Liver (tissue), 9 donors: ENCODE measurements around the gene PTPN14. TPM values are rescaled to one million over a fixed set of nuclear protein-coding genes. Genes with fewer than 3 reads are reported as not detected.

Source experiments
- DNase-seq: peaks from one replicate; pipeline ENCODE4 v3.0.0-alpha.2; 2017; ENCODE audit warnings: low spot score
- H3K27ac ChIP-seq, 2 donors: one replicate each; pipeline ENCODE4 v1.7.0; 2013; ENCODE audit warnings: inconsistent platforms in 2 of 2, low read length in 2 of 2, control low read depth in 1 of 2, low read depth in 1 of 2, mild to moderate bottlenecking in 1 of 2
- H3K27me3 ChIP-seq, 4 donors: one replicate each; pipeline versions ENCODE4 v1.6.1 to v1.7.0; 2013; ENCODE audit warnings: low read length in 3 of 4, inconsistent platforms in 1 of 4, mild to moderate bottlenecking in 1 of 4, moderate library complexity in 1 of 4; ENCODE audit not compliant: control insufficient read depth in 4 of 4, insufficient read depth in 4 of 4
- H3K36me3 ChIP-seq, 4 donors: one replicate each; pipeline versions ENCODE4 v1.6.1 to v1.7.0; 2013; ENCODE audit warnings: low read length in 3 of 4, mild to moderate bottlenecking in 3 of 4, low read depth in 1 of 4, moderate library complexity in 1 of 4; ENCODE audit not compliant: control insufficient read depth in 4 of 4, insufficient read depth in 3 of 4
- H3K4me1 ChIP-seq, 4 donors: one replicate each; pipeline versions ENCODE4 v1.6.1 to v1.7.0; 2013; ENCODE audit warnings: low read length in 3 of 4, mild to moderate bottlenecking in 3 of 4, moderate library complexity in 1 of 4; ENCODE audit not compliant: control insufficient read depth in 4 of 4, insufficient read depth in 4 of 4
- H3K4me3 ChIP-seq, 3 donors: one replicate each; pipeline versions ENCODE4 v1.6.1 to v1.7.0; 2013; ENCODE audit warnings: low read length in 3 of 3, control low read depth in 1 of 3, low read depth in 1 of 3, mild to moderate bottlenecking in 1 of 3
- H3K9ac ChIP-seq, 2 donors: one replicate each; pipeline ENCODE4 v1.7.0; 2013; ENCODE audit warnings: low read length in 2 of 2, mild to moderate bottlenecking in 2 of 2, moderate library complexity in 2 of 2, control low read depth in 1 of 2, low read depth in 1 of 2
- H3K9me3 ChIP-seq, 4 donors: one replicate each; pipeline versions ENCODE4 v1.6.1 to v1.7.0; 2013; ENCODE audit warnings: low read length in 3 of 4; ENCODE audit not compliant: control insufficient read depth in 4 of 4
- CTCF ChIP-seq: fragments of 150-350 bp; IDR thresholded peaks from 2 replicates; pipeline ENCODE4 v1.5.1; 2017; ENCODE audit warnings: improper control_type of control experiment, low read depth, low read length; ENCODE audit not compliant: missing input control
- EGR1 ChIP-seq, 2 donors: IDR thresholded peaks; 2 replicates each; pipeline ENCODE4 v1.6.1; 2016 to 2018; ENCODE audit warnings: antibody characterized with exemption in 2 of 2, low read depth in 2 of 2
- FOXA1 ChIP-seq: IDR thresholded peaks from 2 replicates; pipeline ENCODE4 v1.6.1; 2016; ENCODE audit warnings: antibody characterized with exemption
- FOXA2 ChIP-seq: IDR thresholded peaks from 2 replicates; pipeline ENCODE4 v1.6.1; 2016; ENCODE audit warnings: antibody characterized with exemption
- GABPA ChIP-seq, 2 donors: IDR thresholded peaks in 1 of 2; conservative IDR thresholded peaks in 1 of 2; 2 replicates each; pipeline ENCODE4 v1.6.1; 2016; ENCODE audit warnings: antibody characterized with exemption in 2 of 2, mild to moderate bottlenecking in 1 of 2, moderate library complexity in 1 of 2
- HNF4A ChIP-seq, 2 donors: conservative IDR thresholded peaks; 2 replicates each; pipeline ENCODE4 v1.6.1; 2016; ENCODE audit warnings: antibody characterized with exemption in 2 of 2, mild to moderate bottlenecking in 2 of 2
- HNF4G ChIP-seq: IDR thresholded peaks from 2 replicates; pipeline ENCODE4 v1.6.1; 2016; ENCODE audit warnings: antibody characterized with exemption
- JUND ChIP-seq, 2 donors: IDR thresholded peaks; 2 replicates each; pipeline ENCODE4 v1.6.1; 2016; ENCODE audit warnings: antibody characterized with exemption in 2 of 2
- NR2F2 ChIP-seq: IDR thresholded peaks from 2 replicates; pipeline ENCODE4 v1.6.1; 2016; ENCODE audit warnings: antibody characterized with exemption
- RAD21 ChIP-seq, 2 donors: IDR thresholded peaks; 2 replicates each; pipeline ENCODE4 v1.6.1; 2016; ENCODE audit warnings: antibody characterized with exemption in 2 of 2, mild to moderate bottlenecking in 2 of 2
- REST ChIP-seq: IDR thresholded peaks from 2 replicates; pipeline ENCODE4 v1.6.1; 2016; ENCODE audit warnings: antibody characterized with exemption, mild to moderate bottlenecking
- RXRA ChIP-seq, 2 donors: IDR thresholded peaks; 2 replicates each; pipeline ENCODE4 v1.6.1; 2017 to 2018; ENCODE audit warnings: antibody characterized with exemption in 2 of 2, mild to moderate bottlenecking in 1 of 2
- SP1 ChIP-seq: IDR thresholded peaks from 2 replicates; pipeline ENCODE4 v1.6.1; 2018; ENCODE audit warnings: antibody characterized with exemption, mild to moderate bottlenecking
- TAF1 ChIP-seq: conservative IDR thresholded peaks from 2 replicates; pipeline ENCODE4 v1.6.1; 2016; ENCODE audit warnings: antibody characterized with exemption, mild to moderate bottlenecking
- YY1 ChIP-seq: IDR thresholded peaks from 2 replicates; pipeline ENCODE4 v1.6.1; 2016; ENCODE audit warnings: antibody characterized with exemption, mild to moderate bottlenecking
- WGBS: extraction: QIAGEN DNeasy Blood & Tissue Kit; methylation state at CpG from one replicate; pipeline ENCODE4 v1.1.7; 2013; 5-methylcytosine and 5-hydroxymethylcytosine counted together
- polyA plus RNA-seq, 2 donors: library from polyadenylated mRNA; stranded (reverse) in 1 of 2; unstranded in 1 of 2; fragments of 200-250 nt in 1 of 2; fragments of >200 nt in 1 of 2; fragmentation: Nextera tagmentation in 1 of 2; extraction: Ambion mirVana in 1 of 2; gene quantifications; one replicate each; pipeline versions ENCODE4 v1.2.1 to v1.2.3, GENCODE V29; 2013 to 2015
- total RNA-seq, 2 donors: library from RNA; depleted of rRNA; stranded (reverse); fragments of >200 nt; gene quantifications; one replicate each; pipeline ENCODE4 v1.2.3, GENCODE V29; 2014
- TF ChIP-seq, protein P1 (sequence below): IDR thresholded peaks from 2 replicates; pipeline ENCODE4 v1.6.1; 2016; ENCODE audit warnings: antibody characterized with exemption
- TF ChIP-seq, protein P2 (sequence below): IDR thresholded peaks from 2 replicates; pipeline ENCODE4 v1.6.1; 2016; ENCODE audit warnings: antibody characterized with exemption
- TF ChIP-seq, protein P3 (sequence below): IDR thresholded peaks from 2 replicates; pipeline ENCODE4 v1.6.1; 2016; ENCODE audit warnings: antibody characterized with exemption
- donor health status: healthy.
- donor health status: healthy.
- donor health status: healthy.
- donor health status: healthy.
- donor health status: healthy.

The PTPN14 gene
- total and polyA plus RNA-seq, 4 donors = 0.54 to 3.2 (median 1.5) TPM

DNA sequence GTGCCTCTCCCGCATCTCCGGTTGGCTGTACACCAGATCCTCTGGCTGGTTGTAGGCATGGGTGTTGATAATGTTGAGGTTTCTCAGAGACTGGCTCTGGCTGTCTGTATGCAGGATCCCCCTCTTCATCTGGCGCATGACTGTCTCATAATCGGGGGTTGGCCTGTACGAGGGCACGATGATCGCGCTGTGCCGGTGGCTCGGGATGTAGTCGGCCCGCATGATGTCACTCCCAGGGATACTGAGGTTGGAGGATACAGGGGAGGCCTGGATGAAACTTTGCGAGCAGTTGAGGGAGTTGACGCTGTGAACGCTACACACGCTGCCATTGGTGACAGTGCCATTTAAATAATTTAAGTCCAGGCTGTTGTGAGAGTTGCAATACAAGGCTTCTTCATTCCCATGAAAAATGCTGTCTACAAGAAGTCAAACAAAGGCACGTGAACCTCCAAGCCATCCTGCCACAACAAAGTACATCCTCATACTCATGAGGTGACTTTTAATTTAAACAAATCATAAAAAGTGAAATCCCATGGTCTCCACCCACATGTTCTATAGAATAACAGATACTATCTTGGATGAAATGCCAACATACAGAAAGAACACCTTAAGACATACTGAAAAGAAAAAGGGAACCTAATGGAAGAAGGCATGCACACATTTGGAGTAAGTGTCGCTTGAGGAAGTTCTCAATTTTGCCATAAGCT, 166.9 kb downstream of the PTPN14 start (continued):
- TF ChIP-seq HNF4A (conservative IDR thresholded peaks at IDR 0.05) = no peak

GRCh38 chr1:214383381-214384372, 167.7 kb downstream of the PTPN14 start:
- H3K4me1 ChIP-seq = no peaks in the 10 kb centered on the region
- H3K36me3 ChIP-seq = no peaks in the 10 kb centered on the region
- H3K27me3 ChIP-seq = no peaks in the 10 kb centered on the region
- no peaks in the 10 kb centered on the region for H3K9me3 ChIP-seq
- TF ChIP-seq, protein P1, sequence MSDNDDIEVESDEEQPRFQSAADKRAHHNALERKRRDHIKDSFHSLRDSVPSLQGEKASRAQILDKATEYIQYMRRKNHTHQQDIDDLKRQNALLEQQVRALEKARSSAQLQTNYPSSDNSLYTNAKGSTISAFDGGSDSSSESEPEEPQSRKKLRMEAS = no peak
- TF ChIP-seq TAF1 (no peak), REST (no peak), FOXA1 (no peak), SP1 (no peak), EGR1 (IDR thresholded peaks at IDR 0.05; ENCODE audit: low read depth in 2 of 2) (no peak), GABPA (IDR thresholded peaks at IDR 0.05 in 1 of 2, conservative IDR thresholded peaks at IDR 0.05 in 1 of 2) (no peak), NR2F2 (no peak), YY1 (no peak), RAD21 (IDR thresholded peaks at IDR 0.05) (no peak), CTCF (no peak), JUND (IDR thresholded peaks at IDR 0.05) (no peak), HNF4A (conservative IDR thresholded peaks at IDR 0.05) (no peak), FOXA2 (no peak), RXRA (IDR thresholded peaks at IDR 0.05) (no peak), HNF4G (no peak)
- TF ChIP-seq, protein P2, sequence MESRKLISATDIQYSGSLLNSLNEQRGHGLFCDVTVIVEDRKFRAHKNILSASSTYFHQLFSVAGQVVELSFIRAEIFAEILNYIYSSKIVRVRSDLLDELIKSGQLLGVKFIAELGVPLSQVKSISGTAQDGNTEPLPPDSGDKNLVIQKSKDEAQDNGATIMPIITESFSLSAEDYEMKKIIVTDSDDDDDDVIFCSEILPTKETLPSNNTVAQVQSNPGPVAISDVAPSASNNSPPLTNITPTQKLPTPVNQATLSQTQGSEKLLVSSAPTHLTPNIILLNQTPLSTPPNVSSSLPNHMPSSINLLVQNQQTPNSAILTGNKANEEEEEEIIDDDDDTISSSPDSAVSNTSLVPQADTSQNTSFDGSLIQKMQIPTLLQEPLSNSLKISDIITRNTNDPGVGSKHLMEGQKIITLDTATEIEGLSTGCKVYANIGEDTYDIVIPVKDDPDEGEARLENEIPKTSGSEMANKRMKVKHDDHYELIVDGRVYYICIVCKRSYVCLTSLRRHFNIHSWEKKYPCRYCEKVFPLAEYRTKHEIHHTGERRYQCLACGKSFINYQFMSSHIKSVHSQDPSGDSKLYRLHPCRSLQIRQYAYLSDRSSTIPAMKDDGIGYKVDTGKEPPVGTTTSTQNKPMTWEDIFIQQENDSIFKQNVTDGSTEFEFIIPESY = no peak
- TF ChIP-seq, protein P3, sequence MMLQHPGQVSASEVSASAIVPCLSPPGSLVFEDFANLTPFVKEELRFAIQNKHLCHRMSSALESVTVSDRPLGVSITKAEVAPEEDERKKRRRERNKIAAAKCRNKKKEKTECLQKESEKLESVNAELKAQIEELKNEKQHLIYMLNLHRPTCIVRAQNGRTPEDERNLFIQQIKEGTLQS = no peak
- no peak for DNase-seq
- no peak overlapping the region for H3K4me3 ChIP-seq
- H3K27ac ChIP-seq = no peak overlapping the region
- no peak overlapping the region for H3K9ac ChIP-seq
- WGBS = 96% methylated on average over 45 of the region's 45 CpGs
